Colonic mucosa (tissue), 4 donors: Measurements from ENCODE around the gene MPL. TPM values are rescaled to one million over a fixed set of nuclear protein-coding genes. Genes with fewer than 3 reads are reported as not detected.

ENCODE experiments used
- DNase-seq: peaks from one replicate; pipeline ENCODE4 v3.0.0-alpha.2; 2020
- H3K27ac ChIP-seq: fragments of 200-600 bp; one replicate; pipeline ENCODE4 v1.8.0; 2021
- H3K27me3 ChIP-seq: fragments of 200-600 bp; one replicate; pipeline ENCODE4 v1.8.0; 2021
- H3K36me3 ChIP-seq: fragments of 200-600 bp; one replicate; pipeline ENCODE4 v1.8.0; 2021
- H3K4me1 ChIP-seq: fragments of 200-600 bp; one replicate; pipeline ENCODE4 v1.8.0; 2021; ENCODE audit warnings: mild to moderate bottlenecking
- H3K4me3 ChIP-seq: fragments of 200-600 bp; one replicate; pipeline ENCODE4 v1.8.0; 2021
- H3K9ac ChIP-seq, 2 donors: one replicate each; pipeline ENCODE4 v1.7.0; 2013; ENCODE audit warnings: control low read depth in 2 of 2, low read depth in 2 of 2, low read length in 2 of 2
- H3K9me3 ChIP-seq: fragments of 200-600 bp; one replicate; pipeline ENCODE4 v1.8.0; 2021
- intact Hi-C: fragments of 100-400 bp; cut with DNase I; formaldehyde crosslinking; loops from one replicate; pipeline ENCODE4 v1.14.1; 2022
- total RNA-seq, 2 donors: library from RNA; stranded (reverse); fragmentation: NEBNext Ultra II Directional in 1 of 2; extraction: Animal tissue kit (Norgen Biotek cat#: 25700) in 1 of 2; gene quantifications; one replicate each; pipeline ENCODE4 v1.2.1, GENCODE V29; 2021
- TF ChIP-seq, protein P1 (sequence below): fragments of 200-600 bp; IDR thresholded peaks from one replicate; pipeline ENCODE4 v1.8.0; 2022; ENCODE audit warnings: antibody characterized with exemption, mild to moderate bottlenecking
- donor health status: healthy.
- donor health status: DM: no; HTN: no; CAD: no.
- donor health status: DM: no; HTN: no; CAD: no.

Gene MPL
- total RNA-seq, 2 donors from 2014 or later = 0.12 TPM; not detected in 1

DNA sequence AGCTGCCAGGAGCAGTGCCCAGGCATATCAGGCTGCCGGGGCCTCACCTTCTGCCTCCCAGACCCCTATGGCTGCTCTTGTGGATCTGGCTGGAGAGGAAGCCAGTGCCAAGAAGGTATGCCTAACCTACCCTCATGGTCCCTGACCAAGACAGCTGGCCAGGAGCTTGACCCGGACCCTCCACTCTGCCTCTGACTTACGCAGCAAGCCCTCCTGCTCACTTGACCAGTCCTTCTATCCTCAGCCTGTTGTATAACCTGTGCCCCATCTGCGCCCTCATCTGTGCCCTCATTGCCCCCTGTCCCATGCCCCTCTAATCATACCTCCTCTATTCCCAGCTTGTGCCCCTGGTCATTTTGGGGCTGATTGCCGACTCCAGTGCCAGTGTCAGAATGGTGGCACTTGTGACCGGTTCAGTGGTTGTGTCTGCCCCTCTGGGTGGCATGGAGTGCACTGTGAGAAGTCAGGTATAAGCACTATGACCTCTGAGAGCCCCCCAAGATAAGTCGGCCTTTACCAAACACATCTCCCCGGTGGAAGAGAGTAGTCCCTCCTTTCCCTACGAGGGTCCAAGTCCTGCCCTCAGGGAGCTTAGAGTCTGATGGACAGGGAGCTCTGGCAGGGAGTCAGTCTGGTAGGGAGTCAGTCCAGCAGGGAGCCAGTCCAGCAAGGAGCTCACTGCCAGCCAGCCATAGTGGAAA, 30.0 kb upstream of the MPL start:
- H3K9ac ChIP-seq = no peak overlapping the region
- intact Hi-C loops = no loop called here
- no peaks in the 10 kb centered on the region for H3K36me3 ChIP-seq
- TF ChIP-seq, protein P1, sequence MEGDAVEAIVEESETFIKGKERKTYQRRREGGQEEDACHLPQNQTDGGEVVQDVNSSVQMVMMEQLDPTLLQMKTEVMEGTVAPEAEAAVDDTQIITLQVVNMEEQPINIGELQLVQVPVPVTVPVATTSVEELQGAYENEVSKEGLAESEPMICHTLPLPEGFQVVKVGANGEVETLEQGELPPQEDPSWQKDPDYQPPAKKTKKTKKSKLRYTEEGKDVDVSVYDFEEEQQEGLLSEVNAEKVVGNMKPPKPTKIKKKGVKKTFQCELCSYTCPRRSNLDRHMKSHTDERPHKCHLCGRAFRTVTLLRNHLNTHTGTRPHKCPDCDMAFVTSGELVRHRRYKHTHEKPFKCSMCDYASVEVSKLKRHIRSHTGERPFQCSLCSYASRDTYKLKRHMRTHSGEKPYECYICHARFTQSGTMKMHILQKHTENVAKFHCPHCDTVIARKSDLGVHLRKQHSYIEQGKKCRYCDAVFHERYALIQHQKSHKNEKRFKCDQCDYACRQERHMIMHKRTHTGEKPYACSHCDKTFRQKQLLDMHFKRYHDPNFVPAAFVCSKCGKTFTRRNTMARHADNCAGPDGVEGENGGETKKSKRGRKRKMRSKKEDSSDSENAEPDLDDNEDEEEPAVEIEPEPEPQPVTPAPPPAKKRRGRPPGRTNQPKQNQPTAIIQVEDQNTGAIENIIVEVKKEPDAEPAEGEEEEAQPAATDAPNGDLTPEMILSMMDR = no peak
- no peak overlapping the region for H3K27ac ChIP-seq
- DNase-seq = no peak
- H3K4me3 ChIP-seq = no peak overlapping the region
- H3K4me1 ChIP-seq = peaks cover 11% of the 10 kb centered on the region
- H3K27me3 ChIP-seq = no peaks in the 10 kb centered on the region
- H3K9me3 ChIP-seq = no peaks in the 10 kb centered on the region

- no peak for DNase-seq
- intact Hi-C loops = no loop called here
- no peak overlapping the region for H3K27ac ChIP-seq
Observed at GRCh38 chr1:43308635-43309404, 28.8 kb upstream of the MPL start.

DNA sequence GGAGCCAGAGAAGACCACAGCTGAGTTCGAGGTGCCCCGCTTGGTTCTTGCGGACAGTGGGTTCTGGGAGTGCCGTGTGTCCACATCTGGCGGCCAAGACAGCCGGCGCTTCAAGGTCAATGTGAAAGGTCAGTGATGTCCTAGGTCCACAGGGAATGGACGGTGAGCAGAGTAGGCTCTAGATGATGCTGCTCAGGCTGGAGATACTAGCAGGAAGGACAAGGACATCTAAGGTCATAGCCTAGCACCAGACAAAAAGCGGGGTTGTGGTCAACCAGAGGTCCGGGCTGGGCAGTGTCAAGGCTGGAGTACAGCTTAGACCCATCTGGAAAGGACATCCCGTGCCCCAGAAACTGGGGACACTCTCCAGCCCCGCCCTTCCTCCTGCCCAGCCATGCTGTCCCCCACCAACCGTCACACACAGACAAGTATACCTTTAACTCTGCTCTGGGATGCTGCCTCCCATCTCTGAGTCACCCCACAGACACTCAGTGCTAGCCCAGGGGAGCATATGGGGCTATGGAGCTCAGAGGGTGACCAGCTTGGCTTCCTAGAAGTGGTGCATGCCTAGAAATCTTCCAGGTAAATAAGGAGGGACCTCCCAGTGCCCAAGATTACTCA, 28.1 kb upstream of the MPL start:
- Histone ChIP-seq H3K36me3 (no peaks in the 10 kb centered on the region), H3K9ac (no peak overlapping the region), H3K9me3 (no peaks in the 10 kb centered on the region), H3K27ac (no peak overlapping the region), H3K4me3 (no peak overlapping the region), H3K4me1 (no peaks in the 10 kb centered on the region), H3K27me3 (no peaks in the 10 kb centered on the region)
- TF ChIP-seq, protein P1 = no peak
- no peak for DNase-seq
- intact Hi-C loops = no loop called here

More at GRCh38 chr1:43308635-43309404, 28.8 kb upstream of the MPL start:
- Histone ChIP-seq H3K9me3 (no peaks in the 10 kb centered on the region), H3K4me3 (no peak overlapping the region), H3K27me3 (no peaks in the 10 kb centered on the region), H3K4me1 (peaks cover 3% of the 10 kb centered on the region), H3K36me3 (no peaks in the 10 kb centered on the region), H3K9ac (no peak overlapping the region)
- TF ChIP-seq, protein P1 = no peak

DNA sequence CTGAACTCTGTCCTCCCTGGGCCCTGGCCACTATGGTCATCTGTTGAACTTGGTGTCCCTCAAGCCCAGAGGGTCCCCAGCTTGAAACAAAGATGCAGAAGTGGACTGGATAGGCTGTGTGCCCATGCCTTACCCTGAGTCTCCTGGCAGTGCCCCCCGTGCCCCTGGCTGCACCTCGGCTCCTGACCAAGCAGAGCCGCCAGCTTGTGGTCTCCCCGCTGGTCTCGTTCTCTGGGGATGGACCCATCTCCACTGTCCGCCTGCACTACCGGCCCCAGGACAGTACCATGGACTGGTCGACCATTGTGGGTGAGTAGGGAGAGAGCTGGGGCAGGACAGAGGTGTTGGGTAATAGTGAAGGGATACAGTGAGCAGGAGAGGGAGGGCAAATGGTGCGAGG, 26.1 kb upstream of the MPL start:
- H3K9ac ChIP-seq = no peak overlapping the region
- H3K27ac ChIP-seq = no peak overlapping the region
- no peaks in the 10 kb centered on the region for H3K9me3 ChIP-seq
- H3K4me3 ChIP-seq = no peak overlapping the region
- no peak for DNase-seq
- no peaks in the 10 kb centered on the region for H3K4me1 ChIP-seq
- intact Hi-C loops = no loop called here
- TF ChIP-seq, protein P1 = no peak
- H3K27me3 ChIP-seq = no peaks in the 10 kb centered on the region
- no peaks in the 10 kb centered on the region for H3K36me3 ChIP-seq

DNA sequence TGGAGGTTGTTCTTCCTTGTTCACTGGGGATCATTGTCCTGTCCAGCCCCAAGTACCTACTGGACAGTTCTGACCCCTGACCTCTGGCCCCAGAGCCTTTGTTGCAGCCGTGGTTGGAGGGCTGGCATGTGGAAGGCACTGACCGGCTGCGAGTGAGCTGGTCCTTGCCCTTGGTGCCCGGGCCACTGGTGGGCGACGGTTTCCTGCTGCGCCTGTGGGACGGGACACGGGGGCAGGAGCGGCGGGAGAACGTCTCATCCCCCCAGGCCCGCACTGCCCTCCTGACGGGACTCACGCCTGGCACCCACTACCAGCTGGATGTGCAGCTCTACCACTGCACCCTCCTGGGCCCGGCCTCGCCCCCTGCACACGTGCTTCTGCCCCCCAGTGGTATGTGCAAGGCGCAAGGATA, 25.4 kb upstream of the MPL start:
- TF ChIP-seq, protein P1 = no peak
- H3K9ac ChIP-seq = no peak overlapping the region
- DNase-seq = no peak
- intact Hi-C loops = no loop called here
- no peak overlapping the region for H3K27ac ChIP-seq
- no peaks in the 10 kb centered on the region for H3K9me3 ChIP-seq
- no peaks in the 10 kb centered on the region for H3K27me3 ChIP-seq
- H3K4me3 ChIP-seq = no peak overlapping the region
- no peaks in the 10 kb centered on the region for H3K36me3 ChIP-seq
- no peaks in the 10 kb centered on the region for H3K4me1 ChIP-seq
